GM21786 (cell line): ENCODE measurements around the gene IRAK3.
"Not testable (repeated sequence)": the region's sequence is repeated elsewhere in the genome, so short reads cannot be mapped to it uniquely, and the experiment has no call there.

Source experiments
- ATAC-seq: cut with Tn5 transposase; IDR thresholded peaks from one replicate; pipeline ENCODE4 v1.9.1; 2021; ENCODE audit not compliant: unreplicated experiment

The IRAK3 gene

GRCh38 chr12:66211573-66211972 is 22.6 kb downstream of the IRAK3 start:
- not testable (repeated sequence) for ATAC-seq

GRCh38 chr12:66213011-66213410 is 24.0 kb downstream of the IRAK3 start:
- not testable (repeated sequence) for ATAC-seq

- no peak for ATAC-seq
Measured at GRCh38 chr12:66217342-66217917, 28.4 kb downstream of the IRAK3 start.

- ATAC-seq, result no peak
Measured at GRCh38 chr12:66228462-66228861, 39.4 kb downstream of the IRAK3 start.

GRCh38 chr12:66232263-66232662 is 43.2 kb downstream of the IRAK3 start:
- ATAC-seq, result peak; percentile 67

GRCh38 chr12:66234037-66234693 is 45.2 kb downstream of the IRAK3 start:
- peak; percentile 61 for ATAC-seq

- peak; percentile 29 for ATAC-seq
Measured at GRCh38 chr12:66234773-66235625, 46.0 kb downstream of the IRAK3 start.

GRCh38 chr12:66235626-66236281 is 46.7 kb downstream of the IRAK3 start:
- ATAC-seq, result no peak

- ATAC-seq, result not testable (repeated sequence)
Measured at GRCh38 chr12:66236282-66236675, 47.3 kb downstream of the IRAK3 start.

GRCh38 chr12:66236969-66237368 is 48.0 kb downstream of the IRAK3 start:
- no peak for ATAC-seq

GRCh38 chr12:66237505-66238175 is 48.6 kb downstream of the IRAK3 start:
- no peak for ATAC-seq

GRCh38 chr12:66239295-66239694 is 50.3 kb downstream of the IRAK3 start:
- ATAC-seq, result no peak

GRCh38 chr12:66240096-66240820 is 51.2 kb downstream of the IRAK3 start:
- no peak for ATAC-seq

GRCh38 chr12:66241061-66242043 is 52.3 kb downstream of the IRAK3 start:
- ATAC-seq, result no peak

- ATAC-seq, result no peak
Measured at GRCh38 chr12:66242311-66242710, 53.3 kb downstream of the IRAK3 start.

GRCh38 chr12:66243911-66244310 is 54.9 kb downstream of the IRAK3 start:
- no peak for ATAC-seq

GRCh38 chr12:66244446-66244845 is 55.4 kb downstream of the IRAK3 start:
- ATAC-seq, result no peak

- no peak for ATAC-seq
Measured at GRCh38 chr12:66247741-66248140, 58.7 kb downstream of the IRAK3 start.

GRCh38 chr12:66251049-66251448 is 62.0 kb downstream of the IRAK3 start:
- no peak for ATAC-seq
